IPS DF 6.9 (cell line): ENCODE results near the gene KCTD11.
"Not testable (repeated sequence)": the region's sequence is repeated elsewhere in the genome, so short reads cannot be mapped to it uniquely, and the experiment has no call there.

Experiments used
- DNase-seq: peaks from one replicate; pipeline ENCODE4 v3.0.0-alpha.2; 2013; ENCODE audit warnings: low read depth, low spot score
- H3K27ac ChIP-seq: one replicate; pipeline ENCODE4 v1.5.1; 2013; ENCODE audit warnings: low read length, control low read depth
- H3K27me3 ChIP-seq: 2 replicates; pipeline ENCODE4 v1.6.1; 2013; ENCODE audit warnings: mild to moderate bottlenecking, low read length; ENCODE audit not compliant: control insufficient read depth, insufficient read depth
- H3K36me3 ChIP-seq: 2 replicates; pipeline ENCODE4 v1.6.1; 2013; ENCODE audit warnings: low read length; ENCODE audit not compliant: control insufficient read depth, insufficient read depth
- H3K4me1 ChIP-seq: 2 replicates; pipeline ENCODE4 v1.6.1; 2013; ENCODE audit warnings: low read length; ENCODE audit not compliant: control insufficient read depth, insufficient read depth
- H3K4me3 ChIP-seq: 2 replicates; pipeline ENCODE4 v1.5.1; 2013; ENCODE audit warnings: mild to moderate bottlenecking, low read length
- H3K9me3 ChIP-seq: 2 replicates; pipeline ENCODE4 v1.6.1; 2013; ENCODE audit warnings: low read length, inconsistent platforms; ENCODE audit not compliant: control insufficient read depth, insufficient read depth
- WGBS: extraction: QIAGEN DNeasy Blood & Tissue Kit; methylation state at CpG from one replicate; pipeline ENCODE4 v1.1.7; 2013; ENCODE audit warnings: mixed read lengths, missing lambda C conversion rate; ENCODE audit not compliant: insufficient read length, insufficient coverage; 5-methylcytosine and 5-hydroxymethylcytosine counted together

KCTD11 gene

GRCh38 chr17:7356756-7357155 is 4.8 kb downstream of the KCTD11 start:
- H3K4me3 ChIP-seq, result no peak overlapping the region
- no peaks in the 10 kb centered on the region for H3K36me3 ChIP-seq
- no CpG with 5 or more reads among the region's 8 CpGs for WGBS
- no peak overlapping the region for H3K27ac ChIP-seq
- no peaks in the 10 kb centered on the region for H3K9me3 ChIP-seq
- DNase-seq, result no peak
- peaks cover 1% of the 10 kb centered on the region; the same call in 1 of the 2 replicates for H3K4me1 ChIP-seq
- H3K27me3 ChIP-seq, result no peaks in the 10 kb centered on the region

GRCh38 chr17:7357381-7357780 is 5.4 kb downstream of the KCTD11 start:
- H3K4me3 ChIP-seq, result no peak overlapping the region
- no peaks in the 10 kb centered on the region for H3K27me3 ChIP-seq
- WGBS, result no CpG with 5 or more reads among the region's 2 CpGs
- peaks cover 1% of the 10 kb centered on the region; the same call in 1 of the 2 replicates for H3K4me1 ChIP-seq
- DNase-seq, result no peak
- H3K9me3 ChIP-seq, result no peaks in the 10 kb centered on the region
- no peak overlapping the region for H3K27ac ChIP-seq
- no peaks in the 10 kb centered on the region for H3K36me3 ChIP-seq

DNA sequence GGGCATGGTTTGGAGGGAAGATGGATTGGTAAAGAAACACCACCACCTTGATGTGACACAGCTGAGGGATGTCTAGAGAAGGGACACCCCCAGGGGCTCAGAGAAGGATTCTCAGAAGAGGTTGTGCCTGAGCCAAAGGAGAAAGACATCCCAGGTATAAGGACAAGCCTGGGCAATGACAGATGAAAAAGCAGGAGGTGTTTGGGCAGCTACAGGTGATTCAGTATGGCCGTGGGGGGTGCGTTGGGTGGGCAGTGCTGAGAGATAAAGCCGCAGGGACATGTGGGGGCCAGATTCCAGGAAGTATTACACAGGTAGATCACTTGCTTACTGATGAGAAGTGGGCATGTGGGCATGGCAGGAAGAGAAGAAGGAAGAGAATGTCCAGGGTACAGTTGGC is 9.9 kb downstream of the KCTD11 start:
- Histone ChIP-seq H3K4me3 (no peak overlapping the region), H3K27ac (no peak overlapping the region), H3K9me3 (no peaks in the 10 kb centered on the region), H3K36me3 (no peaks in the 10 kb centered on the region), H3K27me3 (no peaks in the 10 kb centered on the region), H3K4me1 (0 out of 2 replicates have a peak, but pooled peaks cover under 1% of the 10 kb centered on the region)
- WGBS, result no CpG with 5 or more reads among the region's 3 CpGs
- DNase-seq, result no peak

- Histone ChIP-seq H3K27ac (no peak overlapping the region), H3K4me3 (no peak overlapping the region)
Observed at GRCh38 chr17:7363311-7363710, 11.3 kb downstream of the KCTD11 start.

GRCh38 chr17:7365963-7366362 is 14.0 kb downstream of the KCTD11 start:
- WGBS, result no CpG with 5 or more reads among the region's 7 CpGs
- H3K4me3 ChIP-seq, H3K27me3 ChIP-seq, DNase-seq, H3K36me3 ChIP-seq, H3K9me3 ChIP-seq, H3K4me1 ChIP-seq, H3K27ac ChIP-seq: not testable (repeated sequence)

More at GRCh38 chr17:7363311-7363710, 11.3 kb downstream of the KCTD11 start:
- Histone ChIP-seq H3K27me3 (no peaks in the 10 kb centered on the region), H3K36me3 (no peaks in the 10 kb centered on the region), H3K4me1 (peaks cover 2% of the 10 kb centered on the region; the same call in 1 of the 2 replicates), H3K9me3 (no peaks in the 10 kb centered on the region)
- no CpG with 5 or more reads among the region's 6 CpGs for WGBS
- no peak for DNase-seq

GRCh38 chr17:7367083-7367482 is 15.1 kb downstream of the KCTD11 start:
- no CpG with 5 or more reads among the region's 8 CpGs for WGBS
- Histone ChIP-seq H3K27me3 (no peaks in the 10 kb centered on the region), H3K27ac (no peak overlapping the region), H3K4me3 (no peak overlapping the region), H3K9me3 (no peaks in the 10 kb centered on the region), H3K36me3 (no peaks in the 10 kb centered on the region), H3K4me1 (peaks cover 2% of the 10 kb centered on the region; the same call in 1 of the 2 replicates)
- no peak for DNase-seq

- no peaks in the 10 kb centered on the region for H3K36me3 ChIP-seq
- DNase-seq, result no peak
- no CpG with 5 or more reads among the region's 13 CpGs for WGBS
- no peak overlapping the region for H3K4me3 ChIP-seq
- H3K9me3 ChIP-seq, result no peaks in the 10 kb centered on the region
- peaks cover 2% of the 10 kb centered on the region; the same call in 1 of the 2 replicates for H3K4me1 ChIP-seq
- H3K27ac ChIP-seq, result no peak overlapping the region
- no peaks in the 10 kb centered on the region for H3K27me3 ChIP-seq
Observed at GRCh38 chr17:7367918-7368598, 16.1 kb downstream of the KCTD11 start.

DNA sequence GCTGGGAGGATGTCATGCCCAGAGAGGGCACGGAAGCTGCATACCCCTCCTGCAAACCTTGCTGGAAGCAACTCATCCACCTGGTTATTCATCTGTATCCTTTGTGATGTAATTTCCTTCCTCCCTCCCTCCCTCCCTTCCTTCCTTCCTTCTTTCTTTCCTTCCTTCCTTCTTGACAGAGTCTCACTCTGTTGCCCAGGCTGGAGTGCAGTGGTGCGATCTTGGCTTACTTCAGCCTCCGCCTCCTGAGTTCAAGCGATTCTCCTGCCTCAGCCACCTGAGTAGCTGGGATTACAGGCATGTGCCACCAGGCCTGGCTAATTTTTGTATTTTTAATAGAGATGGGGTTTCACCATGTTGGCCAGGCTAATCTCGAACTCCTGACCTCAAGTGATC is 16.6 kb downstream of the KCTD11 start:
- not testable (repeated sequence) for H3K4me1 ChIP-seq, DNase-seq, H3K27me3 ChIP-seq, H3K4me3 ChIP-seq, H3K27ac ChIP-seq, H3K36me3 ChIP-seq, H3K9me3 ChIP-seq
- WGBS, result no CpG with 5 or more reads among the region's 5 CpGs

DNA sequence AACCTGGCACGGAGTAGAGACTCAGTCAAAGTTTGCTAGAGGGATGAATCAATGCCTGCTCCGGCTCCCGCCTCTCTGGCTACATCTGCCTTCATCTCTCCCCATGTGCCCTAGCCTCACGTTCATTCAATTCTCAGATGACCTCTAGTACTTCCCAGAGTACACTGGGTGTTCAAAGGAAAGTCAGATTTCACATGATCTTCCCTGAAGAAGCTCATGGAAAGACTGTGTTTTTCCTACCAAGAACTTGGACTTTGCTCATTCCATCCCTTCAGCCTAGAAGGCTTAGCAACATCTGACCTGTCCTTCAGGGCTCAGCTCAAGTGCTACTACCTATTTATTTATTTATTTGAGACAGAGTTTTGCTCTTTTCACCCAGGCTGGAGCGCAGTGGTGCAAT is 17.9 kb downstream of the KCTD11 start:
- H3K4me1 ChIP-seq, result peaks cover 2% of the 10 kb centered on the region; the same call in 1 of the 2 replicates
- no peaks in the 10 kb centered on the region for H3K27me3 ChIP-seq
- no peak for DNase-seq
- WGBS, result no CpG with 5 or more reads among the region's 5 CpGs
- H3K9me3 ChIP-seq, result no peaks in the 10 kb centered on the region
- H3K4me3 ChIP-seq, result no peak overlapping the region
- H3K27ac ChIP-seq, result no peak overlapping the region
- H3K36me3 ChIP-seq, result no peaks in the 10 kb centered on the region

GRCh38 chr17:7370853-7371252 is 18.9 kb downstream of the KCTD11 start:
- no peak overlapping the region for H3K4me3 ChIP-seq
- DNase-seq, result no peak
- no peaks in the 10 kb centered on the region for H3K9me3 ChIP-seq
- H3K27me3 ChIP-seq, result no peaks in the 10 kb centered on the region
- H3K27ac ChIP-seq, result no peak overlapping the region
- H3K36me3 ChIP-seq, result no peaks in the 10 kb centered on the region
- WGBS, result no CpG with 5 or more reads among the region's 4 CpGs
- peaks cover 2% of the 10 kb centered on the region; the same call in 1 of the 2 replicates for H3K4me1 ChIP-seq

GRCh38 chr17:7374353-7374752 is 22.4 kb downstream of the KCTD11 start:
- no peak for DNase-seq
- H3K36me3 ChIP-seq, result no peaks in the 10 kb centered on the region
- no peaks in the 10 kb centered on the region for H3K9me3 ChIP-seq
- no peaks in the 10 kb centered on the region for H3K27me3 ChIP-seq
- H3K4me1 ChIP-seq, result no peaks in the 10 kb centered on the region
- H3K4me3 ChIP-seq, result no peak overlapping the region
- no peak overlapping the region for H3K27ac ChIP-seq
- WGBS, result no CpG with 5 or more reads among the region's 2 CpGs
